KMS-11 (cell line): ENCODE results near the gene MGAT3.

Experiments used
- H2AFZ ChIP-seq: fragments of 200-600 bp; sonication (generic); 2 replicates; pipeline ENCODE4 v1.6.1; 2016; ENCODE audit warnings: antibody characterized with exemption, mixed run types, low read depth
- H3K27ac ChIP-seq: fragments of 200-600 bp; sonication (generic); 2 replicates; pipeline ENCODE4 v1.6.1; 2016; ENCODE audit warnings: mild to moderate bottlenecking, mixed run types
- H3K27me3 ChIP-seq: fragments of 200-600 bp; sonication (generic); 2 replicates; pipeline ENCODE4 v1.6.1; 2017; ENCODE audit warnings: mild to moderate bottlenecking, low read depth, mixed run types, moderate library complexity; ENCODE audit not compliant: insufficient read depth
- H3K36me3 ChIP-seq: fragments of 200-600 bp; sonication (generic); 2 replicates; pipeline ENCODE4 v1.6.1; 2017; ENCODE audit warnings: mild to moderate bottlenecking, mixed run types; ENCODE audit not compliant: insufficient read depth
- H3K4me1 ChIP-seq: fragments of 200-600 bp; sonication (generic); 2 replicates; pipeline ENCODE4 v1.6.1; 2016; ENCODE audit warnings: mild to moderate bottlenecking, low read depth, mixed run types; ENCODE audit not compliant: poor library complexity, severe bottlenecking
- H3K4me2 ChIP-seq: fragments of 200-600 bp; sonication (generic); 2 replicates; pipeline ENCODE4 v1.7.0; 2016; ENCODE audit warnings: mild to moderate bottlenecking, mixed run types
- H3K4me3 ChIP-seq: fragments of 200-600 bp; sonication (generic); IDR thresholded peaks from 2 replicates; pipeline ENCODE4 v1.6.1; 2017; ENCODE audit warnings: low read depth, low read length, mixed read lengths; ENCODE audit not compliant: insufficient read depth
- H3K79me2 ChIP-seq: fragments of 200-600 bp; sonication (generic); 2 replicates; pipeline ENCODE4 v1.6.1; 2016; ENCODE audit warnings: low read depth, mixed run types; ENCODE audit not compliant: insufficient read depth
- H3K9ac ChIP-seq: fragments of 200-600 bp; sonication (generic); 2 replicates; pipeline ENCODE4 v1.6.1; 2016; ENCODE audit warnings: mild to moderate bottlenecking, mixed run types
- H4K20me1 ChIP-seq: fragments of 200-600 bp; sonication (generic); 2 replicates; pipeline ENCODE4 v1.6.1; 2016; ENCODE audit warnings: mild to moderate bottlenecking, mixed run types; ENCODE audit not compliant: insufficient read depth
- TF ChIP-seq, protein P1 (sequence below): fragments of 200-600 bp; sonication (generic); conservative IDR thresholded peaks from 2 replicates; pipeline ENCODE4 v1.6.1; 2017; ENCODE audit warnings: low read depth, mild to moderate bottlenecking, antibody characterized with exemption, low read length, moderate library complexity, mixed read lengths

MGAT3 gene

DNA sequence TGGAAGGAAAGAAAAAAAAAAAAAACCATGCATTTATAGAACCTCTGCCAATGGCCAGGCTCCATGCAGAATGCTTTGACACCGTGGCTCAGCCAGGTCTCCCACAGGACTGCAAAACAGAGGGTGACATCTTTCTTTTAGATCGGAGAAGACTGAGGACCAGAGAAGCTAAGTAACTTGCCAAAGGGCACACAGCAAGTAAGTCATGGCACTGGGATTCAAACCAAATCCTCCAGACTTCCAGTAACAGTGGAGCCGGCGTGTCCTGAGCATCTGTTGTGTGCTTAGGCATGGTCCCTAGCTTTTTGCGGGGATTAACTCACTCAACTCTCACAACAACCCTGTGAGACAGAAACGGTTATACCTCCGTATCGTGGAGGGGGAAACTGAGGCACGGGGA lies 20.7 kb downstream of the MGAT3 start:
- Histone ChIP-seq H3K36me3 (no peaks in the 10 kb centered on the region), H4K20me1 (no peaks in the 10 kb centered on the region), H3K27ac (no peak overlapping the region), H3K4me1 (peaks cover 34% of the 10 kb centered on the region), H3K4me3 (no peak overlapping the region), H3K9ac (no peak overlapping the region), H2AFZ (no peak overlapping the region), H3K79me2 (peaks cover 35% of the 10 kb centered on the region), H3K4me2 (no peak overlapping the region), H3K27me3 (no peaks in the 10 kb centered on the region)
- TF ChIP-seq, protein P1, sequence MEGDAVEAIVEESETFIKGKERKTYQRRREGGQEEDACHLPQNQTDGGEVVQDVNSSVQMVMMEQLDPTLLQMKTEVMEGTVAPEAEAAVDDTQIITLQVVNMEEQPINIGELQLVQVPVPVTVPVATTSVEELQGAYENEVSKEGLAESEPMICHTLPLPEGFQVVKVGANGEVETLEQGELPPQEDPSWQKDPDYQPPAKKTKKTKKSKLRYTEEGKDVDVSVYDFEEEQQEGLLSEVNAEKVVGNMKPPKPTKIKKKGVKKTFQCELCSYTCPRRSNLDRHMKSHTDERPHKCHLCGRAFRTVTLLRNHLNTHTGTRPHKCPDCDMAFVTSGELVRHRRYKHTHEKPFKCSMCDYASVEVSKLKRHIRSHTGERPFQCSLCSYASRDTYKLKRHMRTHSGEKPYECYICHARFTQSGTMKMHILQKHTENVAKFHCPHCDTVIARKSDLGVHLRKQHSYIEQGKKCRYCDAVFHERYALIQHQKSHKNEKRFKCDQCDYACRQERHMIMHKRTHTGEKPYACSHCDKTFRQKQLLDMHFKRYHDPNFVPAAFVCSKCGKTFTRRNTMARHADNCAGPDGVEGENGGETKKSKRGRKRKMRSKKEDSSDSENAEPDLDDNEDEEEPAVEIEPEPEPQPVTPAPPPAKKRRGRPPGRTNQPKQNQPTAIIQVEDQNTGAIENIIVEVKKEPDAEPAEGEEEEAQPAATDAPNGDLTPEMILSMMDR, result no peak

DNA sequence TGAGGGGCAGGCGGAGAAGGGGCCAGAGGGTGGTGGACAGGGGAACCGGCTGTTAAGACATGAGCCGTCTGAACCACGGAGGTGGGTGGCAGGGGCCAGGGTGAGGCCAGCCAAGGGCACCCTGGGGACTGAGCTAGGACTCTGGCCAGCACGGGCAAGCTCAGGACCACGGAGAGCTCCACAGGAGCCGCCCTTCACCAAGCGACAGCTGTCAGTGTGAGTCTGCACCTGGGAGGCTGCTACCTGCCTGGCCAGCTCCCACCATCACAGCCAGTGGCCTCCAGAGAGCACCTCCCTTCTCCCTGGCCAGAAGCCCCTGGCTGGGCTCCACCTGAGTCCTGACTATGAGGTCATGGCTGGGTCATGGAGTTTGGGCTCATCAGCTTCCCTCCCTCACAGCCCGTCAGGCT lies 21.6 kb downstream of the MGAT3 start:
- TF ChIP-seq, protein P1, result no peak
- Histone ChIP-seq H3K27ac (no peak overlapping the region), H3K4me3 (no peak overlapping the region), H3K27me3 (no peaks in the 10 kb centered on the region), H4K20me1 (no peaks in the 10 kb centered on the region), H3K4me1 (peaks cover 25% of the 10 kb centered on the region), H2AFZ (no peak overlapping the region), H3K36me3 (no peaks in the 10 kb centered on the region), H3K9ac (no peak overlapping the region), H3K4me2 (no peak overlapping the region), H3K79me2 (peaks cover 26% of the 10 kb centered on the region)

DNA sequence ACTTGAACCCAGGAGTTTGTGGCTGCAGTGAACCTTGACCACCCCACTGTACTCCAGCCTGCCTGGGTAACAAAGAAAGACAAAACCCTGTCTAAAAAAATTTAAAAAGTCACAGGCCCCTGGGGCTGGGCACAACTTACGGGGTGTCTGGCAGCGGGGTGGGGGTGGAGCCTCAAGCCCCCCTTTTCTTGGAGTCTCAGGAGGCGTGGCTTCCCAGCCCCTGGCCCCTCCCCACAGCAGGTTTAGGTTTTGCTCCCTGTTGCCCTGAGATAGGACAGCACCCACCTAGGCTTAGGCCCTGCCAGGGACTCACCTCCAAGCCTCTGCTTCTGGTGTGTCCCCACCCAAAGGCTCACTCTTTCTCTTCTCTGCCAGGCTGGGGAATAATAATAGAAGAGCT lies 22.4 kb downstream of the MGAT3 start:
- TF ChIP-seq, protein P1, result no peak
- Histone ChIP-seq H3K27me3 (no peaks in the 10 kb centered on the region), H3K4me1 (peaks cover 24% of the 10 kb centered on the region), H3K79me2 (peaks cover 26% of the 10 kb centered on the region), H3K36me3 (no peaks in the 10 kb centered on the region), H3K4me2 (no peak overlapping the region), H3K27ac (no peak overlapping the region), H3K4me3 (no peak overlapping the region), H4K20me1 (no peaks in the 10 kb centered on the region), H3K9ac (no peak overlapping the region), H2AFZ (no peak overlapping the region)

DNA sequence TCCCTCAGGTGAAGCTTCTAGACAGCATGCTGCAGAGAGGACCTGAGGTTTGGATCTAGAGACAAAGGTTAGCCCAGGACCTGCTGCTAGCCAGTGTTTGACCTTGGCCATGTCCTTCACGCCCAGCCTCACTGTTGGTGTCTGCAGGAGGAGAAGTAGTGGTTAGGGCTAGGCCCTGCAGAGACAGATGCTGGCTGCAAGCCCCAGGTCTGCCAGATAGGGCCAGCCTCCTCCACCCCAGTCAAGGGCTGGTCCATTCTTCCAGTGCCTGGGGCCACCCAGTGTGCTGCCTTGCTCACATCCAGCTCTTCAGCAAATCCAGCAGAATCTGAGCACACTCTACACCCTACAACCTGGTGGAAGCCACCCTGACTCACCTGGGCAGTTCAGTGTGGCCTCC lies 23.7 kb downstream of the MGAT3 start:
- no peaks in the 10 kb centered on the region for H3K36me3 ChIP-seq
- no peaks in the 10 kb centered on the region for H3K27me3 ChIP-seq
- no peak overlapping the region for H2AFZ ChIP-seq
- H3K27ac ChIP-seq, result no peak overlapping the region
- TF ChIP-seq, protein P1, result no peak
- peaks cover 33% of the 10 kb centered on the region for H3K79me2 ChIP-seq
- H3K4me3 ChIP-seq, result no peak overlapping the region
- no peak overlapping the region for H3K4me2 ChIP-seq
- H3K9ac ChIP-seq, result no peak overlapping the region
- peaks cover 17% of the 10 kb centered on the region for H3K4me1 ChIP-seq
- H4K20me1 ChIP-seq, result no peaks in the 10 kb centered on the region
